Spleen (tissue), 7 donors: ENCODE results near the gene CA5A.
"Not testable (repeated sequence)": the region's sequence is repeated elsewhere in the genome, so short reads cannot be mapped to it uniquely, and the experiment has no call there.

Experiments
- CTCF ChIP-seq, 11 experiments: fragments of 200-600 bp in 7 of 11; fragments of 450-650 bp in 4 of 11; sonication (generic) in 4 of 11; IDR thresholded peaks in 8 of 11; conservative IDR thresholded peaks in 3 of 11; 1 replicate in 7 of 11; 2 replicates in 4 of 11; pipeline versions ENCODE4 v1.4.0 to v1.8.0; 2016 to 2021; ENCODE audit warnings: antibody characterized with exemption in 11 of 11, inconsistent platforms in 4 of 11, mild to moderate bottlenecking in 1 of 11
- POLR2AphosphoS5 ChIP-seq, 3 donors: sonication (generic); formaldehyde crosslinking; IDR thresholded peaks; one replicate each; pipeline ENCODE4 v1.5.1; 2017; ENCODE audit warnings: antibody characterized with exemption in 3 of 3
- donor health status: DM: no; HTN: no; CAD: no; lungs with moderate emphysema.
- donor health status: DM: no; HTN: no; CAD: no.
- donor health status: DM: no; HTN: no; CAD: no.

GRCh38 chr16:87914021-87914725 is 22.2 kb downstream of the CA5A start:
- not testable (repeated sequence) for TF ChIP-seq CTCF (IDR thresholded peaks at IDR 0.05 in 8 of 11, conservative IDR thresholded peaks at IDR 0.05 in 3 of 11); POLR2AphosphoS5 (IDR thresholded peaks at IDR 0.05)
